Activated CD8-positive, alpha-beta T cell treated with anti-CD3 and anti-CD28 coated beads for 36 hours (primary cell): ENCODE results near the gene RNF125. TPM values are rescaled to one million over a fixed set of nuclear protein-coding genes. Genes with fewer than 3 reads are reported as not detected.

Experiments used
- ATAC-seq: fragments of 200-7000 bp; cut with Tn5 transposase; one replicate; pipeline ENCODE4 v1.10.0; 2021; ENCODE audit warnings: mild to moderate bottlenecking, moderate library complexity
- CTCF ChIA-PET: fragments of 350-600 bp; sonication (Branson Sonifier 250); formaldehyde crosslinking; loops from one replicate; lab custom pipeline; 2021; ENCODE audit warnings: antibody characterized with exemption; lab: Charles Lee
- POLR2A ChIA-PET: fragments of 350-600 bp; sonication (Branson Sonifier 250); formaldehyde crosslinking; loops from one replicate; lab custom pipeline; 2021; ENCODE audit warnings: antibody characterized with exemption; lab: Charles Lee
- DNase-seq: peaks from one replicate; pipeline ENCODE4 v3.0.0-alpha.2; 2020
- H3K27ac Mint-ChIP-seq: one replicate; pipeline ENCODE4 v1.8.0; 2021; ENCODE audit warnings: mild to moderate bottlenecking, mixed read lengths
- H3K27me3 Mint-ChIP-seq: one replicate; pipeline ENCODE4 v1.8.0; 2021; ENCODE audit warnings: mixed read lengths
- H3K36me3 Mint-ChIP-seq: one replicate; pipeline ENCODE4 v1.8.0; 2021; ENCODE audit warnings: low read depth, mixed read lengths
- H3K4me1 Mint-ChIP-seq: one replicate; pipeline ENCODE4 v1.8.0; 2021; ENCODE audit warnings: low read depth, mixed read lengths
- H3K4me3 Mint-ChIP-seq: one replicate; pipeline ENCODE4 v1.8.0; 2021; ENCODE audit warnings: mild to moderate bottlenecking, moderate library complexity, mixed read lengths
- H3K9me3 Mint-ChIP-seq: one replicate; pipeline ENCODE4 v1.8.0; 2021; ENCODE audit warnings: mixed read lengths
- intact Hi-C: fragments of 100-400 bp; cut with micrococcal nuclease; formaldehyde crosslinking; loops from one replicate; pipeline ENCODE4 v1.10.0; 2022
- total RNA-seq, 2 experiments: library from RNA; stranded (reverse); gene quantifications; one replicate each; pipeline ENCODE4 v1.2.3, GENCODE V29; 2021
- TF ChIP-seq, protein P1 (sequence below): fragments of 200-600 bp; IDR thresholded peaks from one replicate; pipeline ENCODE4 v1.8.0; 2022; ENCODE audit warnings: antibody characterized with exemption, mild to moderate bottlenecking

The RNF125 gene
- total RNA-seq, 2 experiments from 2014 or later, result 15.3 to 19.1 TPM

DNA sequence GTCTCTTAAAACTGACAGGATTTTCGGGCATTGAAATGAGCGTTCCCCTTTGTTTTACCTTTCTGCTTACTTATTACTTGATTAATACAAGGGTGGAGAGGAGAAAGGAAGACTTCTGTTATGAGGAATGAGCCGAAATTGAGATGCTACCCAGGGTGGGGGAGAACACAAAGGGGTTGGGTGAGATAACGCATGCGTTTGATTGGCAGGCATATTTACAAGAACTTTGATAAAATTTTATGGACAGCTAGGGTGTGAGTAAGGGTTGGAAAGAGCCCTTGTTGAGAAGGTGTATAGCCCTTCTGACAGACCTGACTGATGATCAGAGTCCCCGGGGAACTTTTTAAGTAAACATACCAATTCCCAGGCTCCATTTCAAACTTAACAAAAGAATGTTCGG is 74.9 kb downstream of the RNF125 start:
- Mint-ChIP-seq H3K4me1 (peaks cover 40% of the 10 kb centered on the region), H3K4me3 (peak overlapping the region; percentile 97), H3K27ac (peak overlapping the region; percentile 97), H3K9me3 (no peaks in the 10 kb centered on the region), H3K36me3 (peaks cover 37% of the 10 kb centered on the region), H3K27me3 (no peaks in the 10 kb centered on the region)
- intact Hi-C loops, result loop anchor here (2.0 to 5.0 kb wide), 3 partner anchors 46 to 151 kb away; partner anchors contain the start of genes RNF125 and TRAPPC8
- no peak for ATAC-seq
- ChIA-PET CTCF (interaction anchor here (1.0 kb wide), 1 partner anchor 13 kb away, joined by 3 read pairs; no protein-coding TSS in a partner anchor), POLR2A (interaction anchor here (1.5 to 3.2 kb wide), 5 partner anchors 9 to 150 kb away, joined by 3 to 54 read pairs (median 9); partner anchors contain the start of genes RNF125 and TRAPPC8)
- TF ChIP-seq, protein P1, sequence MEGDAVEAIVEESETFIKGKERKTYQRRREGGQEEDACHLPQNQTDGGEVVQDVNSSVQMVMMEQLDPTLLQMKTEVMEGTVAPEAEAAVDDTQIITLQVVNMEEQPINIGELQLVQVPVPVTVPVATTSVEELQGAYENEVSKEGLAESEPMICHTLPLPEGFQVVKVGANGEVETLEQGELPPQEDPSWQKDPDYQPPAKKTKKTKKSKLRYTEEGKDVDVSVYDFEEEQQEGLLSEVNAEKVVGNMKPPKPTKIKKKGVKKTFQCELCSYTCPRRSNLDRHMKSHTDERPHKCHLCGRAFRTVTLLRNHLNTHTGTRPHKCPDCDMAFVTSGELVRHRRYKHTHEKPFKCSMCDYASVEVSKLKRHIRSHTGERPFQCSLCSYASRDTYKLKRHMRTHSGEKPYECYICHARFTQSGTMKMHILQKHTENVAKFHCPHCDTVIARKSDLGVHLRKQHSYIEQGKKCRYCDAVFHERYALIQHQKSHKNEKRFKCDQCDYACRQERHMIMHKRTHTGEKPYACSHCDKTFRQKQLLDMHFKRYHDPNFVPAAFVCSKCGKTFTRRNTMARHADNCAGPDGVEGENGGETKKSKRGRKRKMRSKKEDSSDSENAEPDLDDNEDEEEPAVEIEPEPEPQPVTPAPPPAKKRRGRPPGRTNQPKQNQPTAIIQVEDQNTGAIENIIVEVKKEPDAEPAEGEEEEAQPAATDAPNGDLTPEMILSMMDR, result no peak
- peak; percentile 16 for DNase-seq

DNA sequence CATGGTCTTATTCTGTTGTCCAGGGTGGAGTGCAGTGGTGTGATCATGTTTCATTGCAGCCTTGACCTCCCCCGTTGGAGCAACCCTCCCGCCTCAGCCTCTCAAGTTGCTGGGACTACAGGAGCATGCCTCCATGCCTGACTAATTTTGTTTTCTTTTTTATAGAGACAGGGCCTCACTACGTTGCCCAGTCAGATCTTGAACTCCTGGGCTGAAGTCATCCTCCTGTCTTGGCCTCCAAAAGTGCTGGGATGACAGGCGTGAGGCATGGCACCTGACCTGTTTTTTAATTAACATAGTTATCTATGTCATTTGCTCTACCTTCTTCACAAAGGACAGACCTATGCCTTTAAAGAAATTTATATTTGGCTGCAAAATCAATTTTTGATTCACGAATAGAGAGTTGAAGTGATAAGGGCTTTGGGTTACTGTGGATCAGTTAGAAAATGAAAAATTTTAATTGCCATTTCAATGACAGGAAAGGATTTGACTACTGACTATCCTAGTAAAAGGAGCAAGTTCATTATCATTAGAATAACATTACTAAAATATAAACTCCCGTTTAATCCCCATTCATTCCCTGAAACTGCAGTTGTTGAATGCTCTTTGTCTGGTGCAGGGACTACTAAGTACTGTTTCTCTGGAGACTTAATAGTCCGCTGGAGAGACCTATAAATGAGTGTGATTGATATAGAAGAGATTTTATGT is 76.7 kb downstream of the RNF125 start:
- no peaks in the 10 kb centered on the region for H3K27me3 Mint-ChIP-seq
- TF ChIP-seq, protein P1, result no peak
- H3K9me3 Mint-ChIP-seq, result no peaks in the 10 kb centered on the region
- POLR2A ChIA-PET, result interaction anchor here (1.3 to 1.5 kb wide), 2 partner anchors 9 to 36 kb away, joined by 3 read pairs; no protein-coding TSS in a partner anchor
- H3K4me3 Mint-ChIP-seq, result peak overlapping the region; percentile 97
- peaks cover 47% of the 10 kb centered on the region for H3K36me3 Mint-ChIP-seq
- peak overlapping the region; percentile 81 for H3K27ac Mint-ChIP-seq
- DNase-seq, result peak; percentile 26
- peaks cover 51% of the 10 kb centered on the region for H3K4me1 Mint-ChIP-seq
- CTCF ChIA-PET, result interaction anchor here (0.8 kb wide), 1 partner anchor 24 kb away, joined by 3 read pairs; no protein-coding TSS in a partner anchor
- intact Hi-C loops, result no loop called here
- no peak for ATAC-seq

DNA sequence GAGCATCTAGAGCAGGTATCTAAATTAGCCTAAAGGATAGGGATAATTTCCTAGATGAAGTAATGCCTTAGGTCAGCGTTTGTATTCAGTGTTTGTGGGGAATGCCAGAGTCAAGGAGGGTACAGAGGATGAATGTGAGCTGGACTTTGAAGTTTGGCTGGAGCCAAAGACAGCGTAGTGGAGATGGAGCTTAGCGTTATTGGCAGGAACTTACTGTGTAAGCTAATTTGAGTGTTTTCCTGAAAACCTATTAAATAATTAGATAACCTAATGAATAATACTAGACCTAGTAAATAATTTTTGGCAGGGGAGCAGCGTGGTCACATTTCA is 77.2 kb downstream of the RNF125 start:
- Mint-ChIP-seq H3K4me3 (peak overlapping the region; percentile 97), H3K36me3 (peaks cover 49% of the 10 kb centered on the region), H3K27ac (peak overlapping the region; percentile 81), H3K27me3 (no peaks in the 10 kb centered on the region), H3K4me1 (peaks cover 52% of the 10 kb centered on the region), H3K9me3 (no peaks in the 10 kb centered on the region)
- ChIA-PET CTCF (interaction anchor here (0.8 to 1.1 kb wide), 2 partner anchors 9 to 24 kb away, joined by 3 to 4 read pairs; no protein-coding TSS in a partner anchor), POLR2A (interaction anchor here (0.8 to 2.4 kb wide), 4 partner anchors 10 to 153 kb away, joined by 3 to 6 read pairs (median 4); partner anchors contain the start of gene TRAPPC8)
- DNase-seq (no peak), ATAC-seq (no peak)
- intact Hi-C loops, result no loop called here
- TF ChIP-seq, protein P1, result no peak

DNA sequence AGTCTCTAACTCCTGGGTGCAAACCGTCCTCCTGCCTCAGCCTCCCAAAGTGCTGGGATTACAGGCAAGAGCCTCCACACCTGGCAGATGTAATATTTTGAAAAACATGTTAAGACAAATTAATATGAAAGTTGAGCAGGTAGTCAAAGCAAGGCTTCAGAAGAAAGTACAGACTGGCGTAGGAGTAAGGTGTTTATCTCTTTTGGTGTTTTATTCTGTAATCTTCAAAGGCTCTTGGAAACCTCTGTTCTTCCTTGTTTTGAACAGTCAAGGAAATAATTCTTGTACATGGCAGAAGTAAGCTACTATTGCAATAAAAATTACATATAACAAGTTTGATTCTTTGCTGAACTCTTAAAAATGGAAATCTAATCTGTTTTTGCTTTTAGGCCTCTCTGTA is 78.3 kb downstream of the RNF125 start:
- Mint-ChIP-seq H3K36me3 (peaks cover 52% of the 10 kb centered on the region), H3K27me3 (no peaks in the 10 kb centered on the region), H3K4me3 (peak overlapping the region; percentile 97), H3K9me3 (no peaks in the 10 kb centered on the region), H3K4me1 (peaks cover 51% of the 10 kb centered on the region), H3K27ac (peak overlapping the region; percentile 81)
- TF ChIP-seq, protein P1, result no peak
- POLR2A ChIA-PET, result interaction anchor here (1.0 to 2.4 kb wide), 4 partner anchors 12 to 154 kb away, joined by 3 to 6 read pairs (median 4); partner anchors contain the start of genes RNF125 and TRAPPC8
- ATAC-seq (no peak), DNase-seq (no peak)
- CTCF ChIA-PET, result interaction anchor here (0.7 to 1.1 kb wide), 2 partner anchors 8 to 61 kb away, joined by 3 to 4 read pairs; no protein-coding TSS in a partner anchor
- intact Hi-C loops, result no loop called here

DNA sequence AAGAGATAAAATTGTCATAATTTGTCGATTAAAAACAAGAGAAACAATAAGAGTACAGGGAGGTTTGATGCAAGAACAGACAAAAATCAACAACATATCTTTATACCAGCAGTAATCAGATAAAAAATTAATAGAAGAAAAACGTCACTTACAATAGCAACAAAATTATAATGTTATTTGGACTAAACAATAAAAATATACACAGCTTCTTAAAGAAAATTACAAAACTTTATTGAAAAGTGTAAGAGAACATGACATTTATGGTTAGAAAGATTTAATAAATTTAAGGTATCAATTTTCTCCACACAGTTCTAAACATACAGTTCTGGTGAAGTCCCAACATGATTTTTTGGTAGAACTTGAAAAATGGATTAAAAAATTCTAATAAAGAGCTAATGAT is 85.9 kb downstream of the RNF125 start:
- Mint-ChIP-seq H3K27me3 (no peaks in the 10 kb centered on the region), H3K9me3 (no peaks in the 10 kb centered on the region), H3K4me1 (peaks cover 43% of the 10 kb centered on the region), H3K27ac (no peak overlapping the region), H3K4me3 (no peak overlapping the region), H3K36me3 (peaks cover 37% of the 10 kb centered on the region)
- ATAC-seq (no peak), DNase-seq (no peak)
- ChIA-PET CTCF (interaction anchor here (0.9 to 1.2 kb wide), 2 partner anchors 8 to 86 kb away, joined by 3 to 4 read pairs; partner anchors contain the start of gene RNF125), POLR2A (interaction anchor here (0.7 to 1.8 kb wide), 2 partner anchors 10 to 86 kb away, joined by 3 to 6 read pairs; partner anchors contain the start of gene RNF125)
- TF ChIP-seq, protein P1, result no peak
- intact Hi-C loops, result no loop called here
